NCI-H1436 treated with DMSO at 0.1 percent for 48 hours (cell line): ENCODE data around the gene COA7.
A peak's percentile ranks its signal among the peaks of the same experiment; 100 is the strongest.
"Not testable (repeated sequence)": the region's sequence is repeated elsewhere in the genome, so short reads cannot be mapped to it uniquely, and the experiment has no call there.

Experiments used
- DNase-seq: peaks from one replicate; lab custom pipeline; 2025; lab: John Stamatoyannopoulos, UW

COA7 gene

GRCh38 chr1:52697795-52698674 is at the start of gene COA7:
Gene COA7, minus strand, starts transcription at chr1:52698347. Its CDS starts 21 bp downstream, at chr1:52698326.
- peak; percentile 18 for DNase-seq

- no peak for DNase-seq
Measured at GRCh38 chr1:52747450-52747849, 49.3 kb upstream of the COA7 start.

GRCh38 chr1:52746189-52746588 is 48.0 kb upstream of the COA7 start:
- DNase-seq = no peak

GRCh38 chr1:52741259-52741658 is 43.1 kb upstream of the COA7 start:
- no peak for DNase-seq

GRCh38 chr1:52739699-52740467 is 41.7 kb upstream of the COA7 start:
- no peak for DNase-seq

- DNase-seq = no peak
Measured at GRCh38 chr1:52738893-52739292, 40.7 kb upstream of the COA7 start.

- DNase-seq = no peak
Measured at GRCh38 chr1:52738148-52738547, 40.0 kb upstream of the COA7 start.

- not testable (repeated sequence) for DNase-seq
Measured at GRCh38 chr1:52735371-52735770, 37.2 kb upstream of the COA7 start.

GRCh38 chr1:52733368-52733767 is 35.2 kb upstream of the COA7 start:
- no peak for DNase-seq

GRCh38 chr1:52727956-52728656 is 30.0 kb upstream of the COA7 start:
- DNase-seq = no peak

GRCh38 chr1:52727114-52727586 is 29.0 kb upstream of the COA7 start:
- no peak for DNase-seq

GRCh38 chr1:52726265-52727113 is 28.3 kb upstream of the COA7 start, which contains the start of gene ZYG11B:
Gene ZYG11B, plus strand, starts transcription at chr1:52726453. Its CDS starts 201 bp downstream, at chr1:52726654.
- DNase-seq = peak; percentile 5

- no peak for DNase-seq
Measured at GRCh38 chr1:52725903-52726264, 27.7 kb upstream of the COA7 start.

GRCh38 chr1:52723260-52723659 is 25.1 kb upstream of the COA7 start:
- no peak for DNase-seq

GRCh38 chr1:52715296-52715695 is 17.1 kb upstream of the COA7 start:
- DNase-seq = not testable (repeated sequence)

GRCh38 chr1:52713590-52713989 is 15.4 kb upstream of the COA7 start:
- DNase-seq = no peak

GRCh38 chr1:52709016-52709415 is 10.9 kb upstream of the COA7 start:
- DNase-seq = no peak

GRCh38 chr1:52707927-52708655 is 9.9 kb upstream of the COA7 start:
- no peak for DNase-seq

- no peak for DNase-seq
Measured at GRCh38 chr1:52706941-52707926, 9.1 kb upstream of the COA7 start.
